DOHH2 (cell line): ENCODE results near the gene CNST.
"Not testable (repeated sequence)": the region's sequence is repeated elsewhere in the genome, so short reads cannot be mapped to it uniquely, and the experiment has no call there.

Experiments used
- CTCF ChIP-seq: fragments of 200-600 bp; sonication (generic); IDR thresholded peaks from one replicate; pipeline ENCODE4 v1.5.1; 2014; ENCODE audit warnings: antibody characterized with exemption, mild to moderate bottlenecking, low read depth, low read length; ENCODE audit not compliant: poor library complexity, severe bottlenecking
- EZH2phosphoT487 ChIP-seq: fragments of 200-600 bp; sonication (generic); IDR thresholded peaks from 2 replicates; pipeline ENCODE4 v1.6.1; 2017; ENCODE audit warnings: borderline replicate concordance, mild to moderate bottlenecking, antibody characterized with exemption, low read length, moderate library complexity, mixed read lengths

- not testable (repeated sequence) for TF ChIP-seq CTCF, EZH2phosphoT487
Measured at GRCh38 chr1:246560833-246561232, 5.4 kb upstream of the CNST start.
